HG03196 (cell line): ENCODE results near the gene SCUBE1.

Experiments used
- ATAC-seq: cut with Tn5 transposase; IDR thresholded peaks from one replicate; pipeline ENCODE4 v1.9.1; 2021; ENCODE audit not compliant: unreplicated experiment

SCUBE1 gene

DNA sequence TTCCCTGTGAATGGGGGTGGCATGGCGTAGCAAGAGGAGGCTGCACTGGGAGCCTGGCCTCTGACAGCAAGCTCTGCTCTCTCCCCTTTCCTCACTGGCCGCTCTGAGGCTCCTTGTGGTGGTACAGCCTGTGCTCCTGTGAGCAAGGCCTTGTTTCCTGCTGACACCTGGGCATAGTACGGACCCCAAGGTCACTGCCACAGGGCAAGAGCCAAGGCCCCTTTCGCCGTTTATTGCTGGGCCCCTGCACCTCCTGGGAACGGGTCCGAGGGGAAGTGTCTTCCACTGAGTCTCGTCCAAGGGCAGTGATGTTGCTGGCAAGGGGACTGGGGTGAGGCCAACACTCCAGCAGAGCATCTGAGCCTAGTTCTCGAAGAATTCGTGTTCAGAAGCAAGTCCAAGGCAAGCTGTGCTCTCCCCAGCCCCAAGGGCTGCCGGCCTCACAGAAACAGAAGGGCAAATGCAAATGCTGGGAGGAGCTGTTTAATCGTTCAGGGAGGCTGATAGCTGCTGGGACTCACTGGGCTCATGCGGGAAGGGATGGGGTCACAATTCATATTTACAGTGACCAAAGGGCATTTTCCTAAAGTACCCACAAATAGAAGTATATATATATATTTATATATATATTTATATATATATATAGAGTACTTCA lies 140.3 kb downstream of the SCUBE1 start:
- ATAC-seq = no peak

DNA sequence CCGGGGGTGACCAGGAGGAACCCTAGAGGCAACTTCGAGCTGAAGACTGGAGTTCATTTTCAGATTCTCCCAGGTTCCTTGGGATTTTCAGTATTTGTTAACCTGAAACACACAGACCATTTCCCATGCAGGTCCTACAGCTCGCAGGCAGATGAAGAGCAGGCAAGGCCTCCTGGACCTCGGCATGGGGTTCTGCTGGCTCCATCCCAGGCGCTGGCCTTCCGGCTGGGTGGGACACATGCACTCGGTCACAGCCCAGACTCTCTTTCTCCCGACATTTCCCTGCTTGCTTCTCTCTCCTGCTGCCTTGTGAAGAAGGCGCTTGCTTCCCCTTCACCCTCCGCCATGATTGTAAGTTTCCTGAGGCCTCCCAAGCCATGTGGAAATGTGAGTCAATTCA lies 140.8 kb downstream of the SCUBE1 start:
- ATAC-seq = no peak

GRCh38 chr22:43201486-43202219 lies 141.5 kb downstream of the SCUBE1 start:
- ATAC-seq = no peak

DNA sequence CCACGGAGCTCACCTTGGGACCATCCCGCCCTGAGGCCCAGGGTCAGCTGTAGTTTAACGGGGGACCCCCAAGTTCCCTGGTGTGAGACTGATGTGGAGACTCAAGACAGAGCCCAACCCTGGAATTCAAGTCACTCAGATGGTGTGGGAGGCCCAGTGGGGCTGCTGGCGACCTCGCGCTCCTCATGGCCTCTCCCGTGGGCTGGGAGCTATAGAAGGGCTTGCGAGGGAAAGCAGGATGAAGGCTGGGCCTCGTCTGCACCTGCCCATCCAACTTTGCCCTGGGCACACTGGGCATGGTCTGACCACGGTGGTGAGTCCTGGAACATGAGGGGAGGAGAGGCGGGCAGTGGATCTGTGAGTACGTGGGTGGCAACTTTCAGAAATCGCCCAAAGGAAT lies 142.6 kb downstream of the SCUBE1 start:
- ATAC-seq = no peak

DNA sequence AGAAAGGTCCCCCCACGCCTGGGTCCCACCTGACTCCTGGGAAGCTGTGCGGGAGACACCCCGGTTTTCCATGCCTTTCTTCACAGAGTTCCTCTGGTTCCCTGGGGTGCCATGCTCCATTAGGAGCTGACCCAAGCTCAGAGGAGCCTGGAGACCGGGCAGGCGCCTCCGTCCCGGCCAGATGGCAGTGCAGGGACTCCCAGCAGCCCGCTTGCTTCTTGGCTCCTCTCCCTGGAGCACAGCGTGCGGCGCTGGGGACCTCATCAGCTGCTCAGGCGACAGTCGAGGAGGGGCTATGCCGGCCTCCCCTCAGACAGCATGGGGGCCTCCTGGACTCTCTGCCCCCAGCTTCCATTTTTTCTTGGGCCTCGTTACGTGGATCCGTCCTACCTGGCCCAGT lies 143.1 kb downstream of the SCUBE1 start:
- no peak for ATAC-seq

DNA sequence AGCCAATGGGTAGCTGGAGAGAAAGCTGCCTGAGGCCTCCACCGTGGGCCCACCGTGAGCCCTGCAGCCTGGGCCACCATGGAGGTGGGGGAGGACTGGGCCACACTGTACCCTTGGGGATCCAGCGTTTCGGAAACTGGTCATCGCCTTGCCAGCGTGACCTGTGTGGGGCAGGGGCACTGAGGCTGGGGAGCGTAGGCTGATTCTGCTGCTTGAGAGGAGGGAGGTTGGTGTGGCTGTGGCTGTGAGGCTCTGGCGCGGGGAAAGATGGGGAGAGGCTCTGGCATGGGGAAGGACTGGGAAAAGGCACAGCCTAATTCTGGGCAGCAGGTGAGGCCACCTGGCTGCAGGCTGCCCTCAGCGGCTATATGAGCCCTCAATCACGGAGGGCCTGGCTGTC lies 143.6 kb downstream of the SCUBE1 start:
- ATAC-seq = no peak

DNA sequence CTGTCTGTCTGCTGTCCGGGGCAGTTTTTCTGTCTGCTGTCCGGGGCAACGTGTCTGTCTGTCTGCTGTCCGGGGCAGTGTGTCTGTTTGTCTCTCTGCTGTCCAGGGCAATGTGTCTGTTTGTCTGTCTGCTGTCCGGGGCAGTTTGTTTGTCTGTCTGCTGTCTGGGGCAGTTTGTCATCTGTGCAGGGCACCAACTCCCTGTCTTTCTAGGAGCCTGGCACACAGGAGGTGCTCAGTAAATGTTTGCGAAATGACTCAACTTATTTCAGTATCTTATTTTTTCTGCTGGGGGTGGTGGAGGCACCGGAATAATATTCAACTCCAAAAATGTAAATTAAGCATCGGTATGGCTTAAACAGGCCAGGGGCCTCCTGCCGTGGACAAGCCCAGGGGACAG lies 144.2 kb downstream of the SCUBE1 start:
- ATAC-seq = no peak

GRCh38 chr22:43198126-43198525 lies 145.0 kb downstream of the SCUBE1 start:
- ATAC-seq = no peak

DNA sequence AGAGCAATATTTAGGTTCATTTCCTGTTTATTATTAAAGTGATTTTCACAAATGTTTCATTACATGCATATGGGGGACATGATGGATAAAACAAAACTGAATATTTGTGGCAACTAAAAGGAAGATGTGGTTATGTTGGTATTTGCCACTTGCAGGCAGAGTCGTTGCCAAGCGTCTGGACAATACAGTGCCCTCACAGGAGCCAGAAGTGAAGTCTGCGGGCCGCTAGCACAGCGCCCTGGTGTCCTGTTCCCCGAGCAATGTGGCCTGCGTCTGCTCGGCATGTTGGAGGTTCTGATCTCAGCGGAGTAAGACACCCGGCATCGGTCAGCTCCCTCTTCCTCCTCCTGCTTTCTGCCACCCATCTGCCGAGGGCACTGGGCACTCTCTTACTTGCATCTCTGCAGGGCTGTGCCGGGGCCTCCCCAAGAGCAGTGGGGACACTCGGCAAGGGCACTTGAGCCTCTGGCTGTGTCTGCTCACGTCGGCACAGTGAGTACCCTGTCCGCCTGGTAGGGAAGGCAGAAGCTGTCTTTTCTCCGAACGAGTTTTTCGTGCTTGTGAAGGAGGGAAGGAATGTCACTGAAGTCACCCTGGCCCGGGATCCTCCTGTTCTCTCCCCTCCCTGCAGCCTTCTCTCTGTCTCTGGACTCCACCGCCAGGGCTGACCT lies 145.8 kb downstream of the SCUBE1 start:
- ATAC-seq = no peak

DNA sequence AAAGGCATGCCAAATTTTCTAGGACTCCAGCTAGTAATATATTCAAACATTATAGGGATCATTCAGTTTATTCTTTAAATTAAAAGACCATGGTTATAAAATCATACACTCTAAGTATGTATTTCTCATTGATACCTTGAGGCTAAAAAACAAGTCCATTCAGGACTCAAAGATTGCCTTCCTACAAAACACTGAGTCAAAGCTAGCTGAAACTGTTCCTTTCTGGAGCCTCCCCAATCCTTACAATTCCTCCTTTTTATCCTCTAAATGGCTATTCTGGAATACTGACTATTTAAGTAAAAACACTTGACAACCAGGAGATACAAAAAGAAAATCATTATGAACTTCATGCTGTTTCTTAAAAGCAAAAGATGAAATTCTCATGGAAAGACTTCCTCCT lies 151.3 kb downstream of the SCUBE1 start:
- ATAC-seq = no peak

GRCh38 chr22:43188829-43189545 lies 154.2 kb downstream of the SCUBE1 start:
- ATAC-seq = no peak

DNA sequence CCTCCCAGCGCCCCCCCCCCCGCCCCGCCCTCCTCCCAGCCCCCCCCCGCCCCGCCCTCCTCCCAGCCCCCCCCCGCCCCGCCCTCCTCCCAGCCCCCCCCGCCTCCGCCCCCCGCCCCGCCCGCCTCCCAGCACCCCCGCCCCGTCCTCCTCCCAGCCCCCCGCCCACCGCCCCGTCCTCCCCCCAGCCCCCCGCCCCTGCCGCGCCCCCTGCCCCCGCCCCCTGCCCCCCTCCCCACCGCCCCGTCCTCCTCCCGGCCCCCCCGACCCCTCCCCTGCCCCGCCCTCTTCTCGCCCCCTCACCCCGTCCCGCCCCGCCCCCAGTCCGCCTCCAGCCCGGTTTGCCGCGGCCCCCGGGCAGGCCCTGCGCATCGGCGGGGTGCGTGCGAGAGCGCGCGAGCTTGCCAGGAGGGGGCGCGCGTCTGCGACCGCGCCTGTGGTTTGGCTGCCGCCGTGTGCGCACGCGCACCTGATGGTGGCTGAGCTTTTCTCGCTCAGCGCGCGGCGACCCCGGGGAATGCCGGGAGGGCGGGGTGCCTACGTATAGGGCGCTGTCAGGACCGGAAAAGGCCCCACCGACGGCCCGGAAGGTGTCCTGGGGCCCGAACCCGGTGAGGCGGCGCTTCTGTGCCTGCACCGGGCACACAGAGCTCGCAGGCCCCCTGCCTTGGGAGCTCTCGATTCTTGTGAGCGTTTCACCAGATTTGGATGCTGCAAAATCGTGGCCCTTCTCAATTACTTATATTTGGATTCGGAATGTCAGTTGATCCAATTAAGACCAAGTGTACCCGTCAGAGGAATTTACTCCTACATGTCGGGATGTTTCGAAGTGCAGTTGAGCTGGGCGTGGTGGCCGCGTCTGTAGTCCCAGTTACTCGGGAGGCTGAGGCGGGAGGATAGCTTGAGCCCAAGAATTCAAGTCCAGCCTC lies 155.7 kb downstream of the SCUBE1 start:
- peak; percentile 71 for ATAC-seq

DNA sequence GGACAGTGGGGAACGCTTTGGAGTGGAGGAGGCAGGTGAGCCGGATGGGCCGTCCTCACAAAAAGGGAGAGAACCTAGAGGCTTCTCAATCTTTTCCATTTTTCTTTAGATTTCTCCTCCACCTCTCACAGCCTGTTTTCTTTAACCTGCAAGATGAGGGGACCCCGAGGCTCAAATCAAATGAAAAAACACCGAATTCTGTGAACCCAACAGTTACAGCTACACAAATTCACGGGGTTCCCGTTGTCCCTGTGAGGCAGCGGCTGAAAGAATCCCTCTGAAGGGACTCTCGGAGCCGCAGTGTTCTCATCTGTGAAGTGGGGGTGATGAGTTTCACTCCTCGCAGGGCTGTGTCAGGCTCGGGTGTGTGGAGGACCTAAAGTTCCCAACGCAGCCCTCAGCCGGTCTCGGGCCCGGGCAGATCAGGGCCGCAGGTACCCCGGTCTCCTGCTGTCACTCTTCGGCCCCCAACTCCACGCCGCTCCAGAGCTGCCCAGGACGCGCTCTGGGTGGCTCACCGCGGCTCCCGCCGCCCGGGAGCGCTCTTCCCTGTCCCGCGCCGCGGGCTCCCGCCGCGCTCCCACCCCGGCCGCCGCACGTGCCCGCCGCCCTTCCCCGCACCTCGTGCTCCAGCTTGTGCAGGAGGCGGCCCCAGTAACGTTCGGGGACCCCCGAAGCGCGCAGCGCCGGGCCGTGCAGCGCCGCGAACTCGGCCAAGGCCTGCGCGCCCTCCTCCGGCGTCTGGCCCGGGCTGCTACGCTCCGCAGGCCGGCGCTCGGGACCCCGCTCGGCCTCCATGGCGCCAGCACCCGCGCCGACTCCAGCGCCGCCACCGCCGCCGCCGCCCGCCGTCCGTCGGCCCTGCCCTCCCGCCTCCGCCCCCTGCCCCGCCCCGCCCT lies 156.7 kb downstream of the SCUBE1 start, which contains the start of gene TTLL12:
Gene TTLL12, minus strand, starts transcription at position 863 of the 899 bp plus-strand sequence. Its CDS starts 65 bp downstream, at position 798.
- peak; percentile 56 for ATAC-seq

- no peak for ATAC-seq
These were observed 157.3 kb downstream of the SCUBE1 start for GRCh38 chr22:43185860-43186261.

- no peak for ATAC-seq
These were observed 159.5 kb downstream of the SCUBE1 start for GRCh38 chr22:43183496-43184277.

GRCh38 chr22:43182726-43183125 lies 160.4 kb downstream of the SCUBE1 start:
- no peak for ATAC-seq

DNA sequence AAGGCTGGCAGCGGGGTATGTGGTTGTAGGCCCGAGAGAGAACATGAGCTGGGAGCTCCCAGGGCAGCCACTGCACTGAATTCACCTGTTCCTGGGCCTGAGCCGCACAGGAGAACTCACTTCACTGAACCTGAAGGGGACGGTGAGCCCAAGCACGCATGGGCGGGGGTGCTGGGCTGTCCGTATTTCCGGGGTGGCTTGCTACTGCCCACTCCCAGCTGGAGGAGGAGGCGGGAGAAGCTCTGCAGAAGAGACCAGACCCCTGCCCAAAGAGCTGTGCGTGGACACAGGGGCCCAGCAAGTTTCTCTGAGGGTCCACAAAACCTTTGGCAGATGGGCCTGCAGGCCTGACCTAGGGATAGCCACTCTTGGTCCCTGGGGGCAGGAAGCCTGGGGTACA lies 161.1 kb downstream of the SCUBE1 start:
- no peak for ATAC-seq

DNA sequence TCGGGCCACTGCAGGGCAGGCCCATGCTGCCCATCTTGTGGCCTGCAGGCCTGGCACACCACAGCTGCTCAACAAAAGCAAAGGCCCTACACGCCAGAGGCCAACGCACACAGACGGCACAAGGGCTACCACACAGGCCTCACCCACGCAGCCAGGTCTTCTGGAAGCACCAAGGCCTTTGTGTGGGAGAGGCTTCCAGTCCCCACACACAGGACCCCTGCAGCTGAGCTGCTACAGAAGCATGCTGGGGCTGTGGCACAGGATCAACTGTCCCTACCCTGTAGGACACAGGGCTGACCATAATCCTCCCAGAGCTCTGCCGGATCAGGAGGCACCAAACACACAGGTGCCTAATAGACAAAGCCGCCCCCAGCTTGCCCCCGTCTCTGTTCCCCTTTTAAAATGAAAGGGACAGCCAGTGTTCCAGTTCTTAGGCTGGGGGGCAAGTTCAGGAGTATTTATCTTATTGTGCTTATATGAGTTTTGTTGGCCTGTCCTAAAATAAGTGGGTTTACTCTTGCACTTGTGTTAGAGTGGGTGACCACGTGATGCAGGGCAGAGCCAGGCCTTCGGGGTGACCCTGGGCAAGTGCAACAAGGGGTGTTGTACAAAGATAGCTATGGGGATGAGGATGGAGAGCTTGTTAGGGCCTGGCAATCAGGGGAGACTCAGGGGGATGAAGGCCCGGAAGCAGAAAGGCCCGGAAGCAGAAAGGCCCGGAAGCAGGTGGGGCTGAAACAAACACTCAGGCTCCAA lies 161.7 kb downstream of the SCUBE1 start:
- ATAC-seq = no peak
